GM12878 (cell line): ENCODE measurements around the gene MLPH. TPM values are rescaled to one million over a fixed set of nuclear protein-coding genes. Genes with fewer than 3 reads are reported as not detected.

ENCODE experiments used
- ATAC-seq: fragments of 200-7000 bp; cut with Tn5 transposase; 3 replicates; pipeline ENCODE4 v1.9.1; 2020; ENCODE audit warnings: mild to moderate bottlenecking, moderate library complexity
- BruUV-seq: library from RNA; stranded (reverse); fragments of 400-500 nt; replicated peaks from 2 replicates; lab custom pipeline; 2021; lab: Mats Ljungman, UMichigan
- CTCF ChIA-PET: fragments of 300-600 bp; sonication (Branson Sonifier 250); formaldehyde crosslinking; extraction: SDS; loops from one replicate; lab custom pipeline; 2021; ENCODE audit warnings: inconsistent platforms; lab: Yijun Ruan, JAX
- POLR2A ChIA-PET: fragments of 350-600 bp; formaldehyde crosslinking; extraction: SDS; loops from one replicate; lab custom pipeline; 2021; ENCODE audit warnings: inconsistent platforms; lab: Charles Lee
- RAD21 ChIA-PET: fragments of 300-600 bp; sonication (Branson Sonifier 250); formaldehyde crosslinking; loops from one replicate; lab custom pipeline; 2023; ENCODE audit warnings: antibody characterized with exemption; ENCODE audit not compliant: unreplicated experiment; lab: Charles Lee
- SMC1A ChIA-PET: fragments of 300-600 bp; sonication (Branson Sonifier 250); formaldehyde crosslinking; loops from one replicate; lab custom pipeline; 2023; ENCODE audit not compliant: unreplicated experiment, uncharacterized antibody; lab: Charles Lee
- DNase-seq: peaks from one replicate; pipeline ENCODE4 v3.0.0-alpha.2; 2011; ENCODE audit warnings: low read depth, low spot score
- FAIRE-seq: peaks from 3 replicates; lab custom pipeline; 2011; peaks lifted over from hg19 to GRCh38; lab: Jason Lieb, UNC
- H2AFZ ChIP-seq: 2 replicates; pipeline ENCODE4 v1.6.0; 2011; ENCODE audit warnings: low read depth, low read length, control low read depth; ENCODE audit not compliant: control insufficient read depth
- H3K27ac ChIP-seq: 2 replicates; pipeline ENCODE4 v1.5.1; 2011; ENCODE audit warnings: control low read depth; ENCODE audit not compliant: control insufficient read depth, insufficient read depth
- H3K27me3 ChIP-seq, 2 experiments: replicated peaks in 1 of 2; 2 replicates each; pipeline versions ENCODE4 v1.6.0 to v1.6.1; 2011; ENCODE audit warnings: low read length in 1 of 2; ENCODE audit not compliant: control insufficient read depth in 2 of 2, insufficient read depth in 2 of 2
- H3K36me3 ChIP-seq, 2 experiments: 2 replicates each; pipeline ENCODE4 v1.5.1; 2011; ENCODE audit warnings: low read length in 1 of 2; ENCODE audit not compliant: control insufficient read depth in 2 of 2, insufficient read depth in 2 of 2
- H3K4me1 ChIP-seq: 2 replicates; pipeline ENCODE4 v1.6.1; 2011; ENCODE audit warnings: mild to moderate bottlenecking, low read length, moderate library complexity, mixed read lengths; ENCODE audit not compliant: control insufficient read depth, insufficient read depth
- H3K4me2 ChIP-seq: 2 replicates; pipeline ENCODE4 v1.6.0; 2011; ENCODE audit warnings: control low read depth; ENCODE audit not compliant: control insufficient read depth, insufficient read depth
- H3K4me3 ChIP-seq: fragments of 200-600 bp; sonication (generic); 2 replicates; pipeline ENCODE4 v1.5.1; 2016
- H3K79me2 ChIP-seq: 2 replicates; pipeline ENCODE4 v1.6.0; 2011; ENCODE audit warnings: low read length; ENCODE audit not compliant: control insufficient read depth, insufficient read depth
- H3K9ac ChIP-seq: 2 replicates; pipeline ENCODE4 v1.8.0; 2011; ENCODE audit warnings: low read length, control low read depth, mixed read lengths; ENCODE audit not compliant: control insufficient read depth, insufficient read depth
- H3K9me3 ChIP-seq: replicated peaks from 3 replicates; pipeline ENCODE4 v1.5.1; 2011; ENCODE audit warnings: mild to moderate bottlenecking, low read length; ENCODE audit not compliant: control insufficient read depth, insufficient read depth
- H4K20me1 ChIP-seq: 2 replicates; pipeline ENCODE4 v1.6.0; 2011; ENCODE audit not compliant: control insufficient read depth, insufficient read depth
- CHD1 ChIP-seq: IDR thresholded peaks from 2 replicates; pipeline ENCODE4 v1.6.1; 2012; ENCODE audit warnings: low read depth, low read length, improper control_type of control experiment
- CREB1 ChIP-seq: IDR thresholded peaks from 2 replicates; pipeline ENCODE4 v1.6.1; 2012; ENCODE audit warnings: low read depth, mild to moderate bottlenecking, inconsistent platforms
- TCF3 ChIP-seq: IDR thresholded peaks from 2 replicates; pipeline ENCODE4 v1.6.1; 2012; ENCODE audit warnings: low read depth, mild to moderate bottlenecking, low read length, borderline replicate concordance; ENCODE audit not compliant: insufficient read depth
- ZNF592 ChIP-seq: fragments of 450-650 bp; IDR thresholded peaks from 2 replicates; pipeline ENCODE4 v1.6.1; 2017; ENCODE audit warnings: mild to moderate bottlenecking, moderate library complexity
- ZNF687 ChIP-seq: fragments of 450-650 bp; IDR thresholded peaks from 2 replicates; pipeline ENCODE4 v1.6.1; 2017; ENCODE audit warnings: mild to moderate bottlenecking, moderate library complexity
- WGBS: methylation state at CpG from one replicate; pipeline ENCODE4 v1.1.6; 2016; ENCODE audit warnings: low lambda C conversion rate; ENCODE audit not compliant: insufficient replicate concordance, insufficient coverage; ENCODE audit errors: missing lambda C conversion rate; 5-methylcytosine and 5-hydroxymethylcytosine counted together
- in situ Hi-C: fragments of 300-500 bp; cut with MboI; formaldehyde crosslinking; loops from 9 replicates; pipeline ENCODE4 v1.14.3; 2018; ENCODE audit warnings: mixed read lengths
- intact Hi-C: fragments of 100-400 bp; cut with micrococcal nuclease; formaldehyde crosslinking; loops from one replicate; pipeline ENCODE4 v1.14.2; 2022; ENCODE audit not compliant: unreplicated experiment
- polyA plus RNA-seq, 11 experiments: library from polyadenylated mRNA; depleted of rRNA in 4 of 11; unstranded in 6 of 11; stranded (reverse) in 5 of 11; fragments of >200 nt; fragmentation: Nextera tagmentation in 4 of 11; fragmentation: Illumina TruSeq in 1 of 11; extraction: Ambion mirVana in 4 of 11; extraction: Trizol in 1 of 11; gene quantifications; 1 replicate in 1 of 11; 2 replicates in 10 of 11; pipeline versions ENCODE4 v1.2.1 to v1.2.3, GENCODE V29; 2011 to 2016; ENCODE audit warnings: inconsistent platforms in 2 of 11, missing spikeins in 2 of 11, low read depth in 1 of 11
- total RNA-seq, 4 experiments: library from RNA; depleted of rRNA in 3 of 4; stranded (reverse); fragments of >200 nt in 3 of 4; fragmentation: Illumina TruSeq in 1 of 4; extraction: Trizol in 1 of 4; gene quantifications; 2 replicates each; pipeline versions ENCODE4 v1.2.1 to v1.2.3, GENCODE V29; 2013 to 2021

MLPH gene
- total and polyA plus RNA-seq, 10 of the 15 experiments (the other 5 are each of a cell fraction or from before 2014, with no cell fraction given) = 0.16 to 0.85 TPM; not detected in 8

- Histone ChIP-seq H3K4me3 (no peak overlapping the region), H3K4me2 (no peak overlapping the region), H3K9ac (no peak overlapping the region), H3K9me3 (no peaks in the 10 kb centered on the region; the same call in 2 of the 3 replicates)
- no TSS peak for BruUV-seq
- in situ Hi-C loops = no loop called here
- ChIA-PET SMC1A (no interaction called here), CTCF (interaction anchor here (3.2 kb wide), 1 partner anchor 24 kb away, joined by 13 read pairs; no protein-coding TSS in a partner anchor)
- no peak for FAIRE-seq
- no peak for TF ChIP-seq CHD1
- TF ChIP-seq, all 136 proteins: peak for 0
- Histone ChIP-seq H3K4me1 (peaks cover 6% of the 10 kb centered on the region; the same call in 1 of the 2 replicates), H4K20me1 (no peaks in the 10 kb centered on the region), H3K27ac (no peak overlapping the region), H3K36me3 (no peaks in the 10 kb centered on the region), H2AFZ (no peak overlapping the region), H3K27me3 (peaks cover 0 to 3% of the 10 kb centered on the region in 2 experiments; a peak in 1 of 4 replicates), H3K79me2 (no peaks in the 10 kb centered on the region)
- WGBS = 69% methylated on average over 9 of the region's 9 CpGs
- intact Hi-C loops = no loop called here
- RAD21 ChIA-PET = no interaction called here
- DNase-seq (no peak), ATAC-seq (no peak)
- POLR2A ChIA-PET = no interaction called here
These were observed 49.6 kb downstream of the MLPH start for GRCh38 chr2:237536617-237537016.

GRCh38 chr2:237538001-237538720 is 51.1 kb downstream of the MLPH start:
- Histone ChIP-seq H3K9me3 (no peaks in the 10 kb centered on the region; the same call in 2 of the 3 replicates), H3K79me2 (no peaks in the 10 kb centered on the region), H3K9ac (no peak overlapping the region), H4K20me1 (no peaks in the 10 kb centered on the region), H3K4me3 (no peak overlapping the region), H3K4me2 (no peak overlapping the region), H2AFZ (no peak overlapping the region), H3K36me3 (no peaks in the 10 kb centered on the region), H3K27me3 (peaks cover 0 to 3% of the 10 kb centered on the region in 2 experiments; a peak in 1 of 4 replicates), H3K27ac (no peak overlapping the region), H3K4me1 (peaks cover 6% of the 10 kb centered on the region; the same call in 1 of the 2 replicates)
- FAIRE-seq (no peak), ATAC-seq (no peak), DNase-seq (no peak)
- POLR2A ChIA-PET = no interaction called here
- WGBS = 54% methylated on average over 29 of the region's 29 CpGs
- in situ Hi-C loops = no loop called here
- SMC1A ChIA-PET = interaction anchor here (0.6 to 3.5 kb wide), 2 partner anchors 19 to 36 kb away, joined by 3 to 16 read pairs; no protein-coding TSS in a partner anchor
- CTCF ChIA-PET = interaction anchor here (1.5 kb wide), 1 partner anchor 25 kb away, joined by 5 read pairs; no protein-coding TSS in a partner anchor
- no TSS peak for BruUV-seq
- intact Hi-C loops = no loop called here
- RAD21 ChIA-PET = no interaction called here
- no peak for TF ChIP-seq CREB1
- no peak for TF ChIP-seq ZNF592
- TF ChIP-seq TCF3 = no peak
- TF ChIP-seq ZNF687 = no peak
